ENCODE measurements around the gene SERPINB12. TPM values are rescaled to one million over a fixed set of nuclear protein-coding genes. Genes with fewer than 3 reads are reported as not detected.

SERPINB12 gene
- total RNA-seq, 2 experiments from 2014 or later = not detected

DNA sequence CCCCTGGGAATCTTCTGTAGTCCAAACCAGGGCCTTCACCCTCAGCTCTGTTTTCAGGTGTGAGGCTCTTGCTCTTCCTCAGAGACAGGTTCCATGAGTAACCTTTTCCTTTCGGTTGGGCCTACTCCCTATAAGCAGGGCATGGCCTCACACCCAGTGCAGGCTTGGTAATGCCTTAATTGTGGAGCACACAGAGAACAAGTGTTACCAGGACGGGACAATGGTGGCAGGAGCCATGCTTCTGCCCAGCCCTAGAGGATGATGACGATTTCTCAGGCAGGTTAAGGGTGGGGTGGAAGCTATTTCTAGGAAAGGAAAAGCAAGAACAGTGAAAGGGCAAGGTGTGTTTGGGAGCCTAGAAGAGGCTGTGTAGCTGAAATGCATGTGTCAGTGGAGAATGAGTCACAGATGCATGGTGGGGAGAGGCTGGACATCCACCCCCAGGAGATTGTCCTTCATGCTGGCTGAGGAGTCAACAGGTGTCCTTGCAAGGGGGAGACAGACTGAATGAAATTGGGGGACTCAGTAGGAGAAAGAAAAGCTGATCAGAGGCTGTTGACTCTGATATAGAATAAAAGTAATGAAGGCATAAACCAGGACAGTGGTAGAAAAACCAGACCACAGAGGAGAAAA is 22.0 kb upstream of the SERPINB12 start:
- H3K36me3 Mint-ChIP-seq = no peaks in the 10 kb centered on the region
- H3K27me3 Mint-ChIP-seq = peaks cover 5% of the 10 kb centered on the region
- H3K4me3 Mint-ChIP-seq = no peak overlapping the region
- intact Hi-C loops (cut with micrococcal nuclease) = no loop called here
- H3K4me1 Mint-ChIP-seq (ENCODE audit: low read depth) = no peaks in the 10 kb centered on the region
- ChIA-PET CTCF (interaction anchor here (1.4 to 4.8 kb wide), 3 partner anchors 11 to 367 kb away, joined by 3 to 89 read pairs (median 44); partner anchors contain the start of gene SERPINB2), POLR2A (no interaction called here)
- DNase-seq = no peak
- H3K27ac Mint-ChIP-seq = no peak overlapping the region
- no peaks in the 10 kb centered on the region for H3K9me3 Mint-ChIP-seq

DNA sequence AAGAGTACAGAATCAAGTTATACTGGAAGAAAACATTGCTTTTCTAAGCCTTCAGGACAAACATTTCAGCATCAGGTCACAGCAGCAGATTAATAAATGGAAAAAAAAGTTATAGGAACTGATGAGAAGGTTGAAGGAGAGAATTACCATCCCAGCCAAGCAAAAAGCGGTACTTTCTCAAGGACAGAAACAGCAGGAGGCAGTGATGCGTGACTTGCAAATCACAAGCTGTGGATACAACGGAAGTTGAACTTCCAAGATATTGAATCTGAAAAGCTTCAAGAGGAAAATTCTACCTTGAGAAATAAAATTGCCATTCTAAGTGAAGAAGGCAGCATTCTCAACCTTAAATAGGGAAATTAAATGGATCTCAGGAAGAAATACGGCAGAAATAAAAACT is 18.5 kb upstream of the SERPINB12 start:
- Mint-ChIP-seq H3K4me3 (no peak overlapping the region), H3K36me3 (no peaks in the 10 kb centered on the region)
- CTCF ChIA-PET = interaction anchor here (2.9 kb wide), 1 partner anchor 12 kb away, joined by 10 read pairs; no protein-coding TSS in a partner anchor

DNA sequence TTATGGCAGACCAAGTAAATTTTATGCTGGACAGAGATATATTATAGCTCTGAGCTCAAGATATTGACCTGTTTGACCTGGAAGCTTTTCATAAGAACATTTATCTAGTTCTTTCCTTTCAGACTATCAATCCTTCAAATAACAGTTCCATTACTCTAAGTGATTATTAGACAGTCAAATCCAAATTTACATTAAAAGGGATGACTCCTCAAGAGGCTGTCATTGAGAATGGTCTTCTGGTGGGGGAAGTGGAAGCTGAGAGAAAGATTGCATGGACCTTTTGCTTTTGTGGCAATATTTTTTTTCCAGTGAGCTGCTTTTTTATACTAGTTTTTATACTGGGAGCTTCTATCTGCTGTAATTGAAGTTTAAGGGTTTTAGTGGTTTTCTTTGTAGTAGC is 14.9 kb upstream of the SERPINB12 start:
- ChIA-PET CTCF (interaction anchor here (1.0 to 3.5 kb wide), 3 partner anchors 10 to 51 kb away, joined by 3 to 27 read pairs (median 7); no protein-coding TSS in a partner anchor), POLR2A (no interaction called here)
- peaks cover 2% of the 10 kb centered on the region for H3K27me3 Mint-ChIP-seq

More for the DNA sequence above, 18.5 kb upstream of the SERPINB12 start:
- intact Hi-C loops (cut with micrococcal nuclease) = no loop called here
- DNase-seq = no peak
- Mint-ChIP-seq H3K9me3 (no peaks in the 10 kb centered on the region), H3K4me1 (ENCODE audit: low read depth) (no peaks in the 10 kb centered on the region), H3K27ac (no peak overlapping the region), H3K27me3 (peaks cover 2% of the 10 kb centered on the region)
- POLR2A ChIA-PET = no interaction called here

DNA sequence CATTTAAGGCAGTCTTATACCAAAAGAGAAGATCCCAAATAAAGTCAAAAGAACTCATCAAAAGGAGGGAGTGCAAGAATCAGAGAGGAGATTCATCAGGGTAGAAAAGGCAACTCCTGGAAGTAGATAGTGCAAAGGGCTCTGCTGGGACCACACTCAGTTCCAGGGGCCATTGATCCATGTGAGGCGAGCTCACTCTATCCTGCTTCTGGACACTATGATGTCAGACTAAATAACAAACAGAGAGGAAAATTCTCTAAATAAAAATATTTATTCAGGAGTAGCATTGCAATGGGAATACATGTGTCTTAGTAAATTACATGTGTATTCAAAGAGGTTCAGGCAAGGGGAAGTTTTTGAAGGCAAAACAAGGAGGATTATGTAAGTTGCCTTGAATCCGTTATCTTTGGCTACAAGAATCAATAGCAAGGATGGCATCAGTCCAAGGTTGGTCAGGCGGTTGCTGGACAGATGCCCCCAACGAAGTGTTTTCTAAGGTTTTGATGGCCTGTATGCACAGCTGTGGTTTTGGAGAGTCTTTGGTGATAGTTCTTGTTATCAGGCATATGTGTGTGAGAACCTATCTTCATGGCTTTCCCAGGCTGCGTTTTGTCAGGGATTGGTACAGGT is 13.2 kb upstream of the SERPINB12 start:
- no peak overlapping the region for H3K4me3 Mint-ChIP-seq
- H3K27ac Mint-ChIP-seq = no peak overlapping the region
- H3K9me3 Mint-ChIP-seq = no peaks in the 10 kb centered on the region
- ChIA-PET POLR2A (no interaction called here), CTCF (interaction anchor here (2.0 kb wide), 1 partner anchor 50 kb away, joined by 7 read pairs; no protein-coding TSS in a partner anchor)
- intact Hi-C loops (cut with micrococcal nuclease) = no loop called here
- H3K4me1 Mint-ChIP-seq (ENCODE audit: low read depth) = no peaks in the 10 kb centered on the region
- peaks cover 2% of the 10 kb centered on the region for H3K27me3 Mint-ChIP-seq
- no peak for DNase-seq
- no peaks in the 10 kb centered on the region for H3K36me3 Mint-ChIP-seq

More for the DNA sequence above, 14.9 kb upstream of the SERPINB12 start:
- H3K4me3 Mint-ChIP-seq = no peak overlapping the region
- no peak overlapping the region for H3K27ac Mint-ChIP-seq
- H3K9me3 Mint-ChIP-seq = no peaks in the 10 kb centered on the region
- no peak for DNase-seq
- H3K36me3 Mint-ChIP-seq = no peaks in the 10 kb centered on the region
- no peaks in the 10 kb centered on the region for H3K4me1 Mint-ChIP-seq (ENCODE audit: low read depth)
- intact Hi-C loops (cut with micrococcal nuclease) = no loop called here

DNA sequence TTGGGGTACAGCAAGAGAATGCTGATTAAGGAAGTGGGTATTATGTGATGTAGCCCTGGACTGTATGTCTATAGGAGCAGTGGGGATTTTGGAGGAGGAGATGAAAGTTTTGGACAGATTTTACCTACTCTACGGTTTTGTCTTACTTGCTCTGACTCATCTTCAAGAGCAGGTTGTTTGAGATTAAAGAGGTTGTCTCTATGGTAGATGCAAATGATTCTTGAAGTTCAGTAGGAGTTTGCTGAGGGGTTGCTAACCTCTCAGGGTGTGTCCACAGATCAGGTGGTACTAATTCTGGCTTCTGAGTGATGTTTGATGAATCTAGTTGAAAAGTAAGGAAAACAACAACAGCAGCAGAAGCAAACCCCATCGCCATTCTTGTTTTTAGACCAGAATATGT is 9.7 kb upstream of the SERPINB12 start:
- DNase-seq = no peak
- intact Hi-C loops (cut with micrococcal nuclease) = no loop called here
- Mint-ChIP-seq H3K4me1 (ENCODE audit: low read depth) (no peaks in the 10 kb centered on the region), H3K36me3 (no peaks in the 10 kb centered on the region), H3K9me3 (no peaks in the 10 kb centered on the region), H3K27me3 (peaks cover 4% of the 10 kb centered on the region), H3K4me3 (no peak overlapping the region), H3K27ac (no peak overlapping the region)
- CTCF ChIA-PET = interaction anchor here (0.7 kb wide), 1 partner anchor 14 kb away, joined by 3 read pairs; no protein-coding TSS in a partner anchor
- POLR2A ChIA-PET = no interaction called here

DNA sequence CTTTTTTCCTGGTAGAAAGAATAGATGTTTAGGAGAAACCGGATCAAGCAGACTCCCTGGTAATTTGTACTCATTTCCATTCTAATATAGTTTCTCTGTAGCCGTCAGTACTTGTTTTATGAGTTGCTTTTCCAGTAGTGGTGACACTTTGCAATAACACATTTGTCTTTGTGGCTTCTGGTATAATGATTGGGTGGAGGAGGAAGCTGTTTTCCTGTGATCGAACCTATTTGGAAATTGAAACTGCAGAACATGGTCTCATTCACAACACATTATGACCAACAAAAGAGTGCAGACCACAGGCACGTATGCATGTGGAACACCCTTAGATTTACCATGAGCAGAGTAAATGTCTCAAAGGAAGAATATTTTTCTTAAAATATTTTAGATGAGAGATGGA is 7.6 kb upstream of the SERPINB12 start:
- Mint-ChIP-seq H3K4me3 (no peak overlapping the region), H3K4me1 (ENCODE audit: low read depth) (no peaks in the 10 kb centered on the region), H3K27ac (no peak overlapping the region), H3K9me3 (no peaks in the 10 kb centered on the region), H3K36me3 (no peaks in the 10 kb centered on the region), H3K27me3 (peaks cover 7% of the 10 kb centered on the region)
- POLR2A ChIA-PET = no interaction called here
- intact Hi-C loops (cut with micrococcal nuclease) = no loop called here
- CTCF ChIA-PET = no interaction called here
- DNase-seq = no peak

DNA sequence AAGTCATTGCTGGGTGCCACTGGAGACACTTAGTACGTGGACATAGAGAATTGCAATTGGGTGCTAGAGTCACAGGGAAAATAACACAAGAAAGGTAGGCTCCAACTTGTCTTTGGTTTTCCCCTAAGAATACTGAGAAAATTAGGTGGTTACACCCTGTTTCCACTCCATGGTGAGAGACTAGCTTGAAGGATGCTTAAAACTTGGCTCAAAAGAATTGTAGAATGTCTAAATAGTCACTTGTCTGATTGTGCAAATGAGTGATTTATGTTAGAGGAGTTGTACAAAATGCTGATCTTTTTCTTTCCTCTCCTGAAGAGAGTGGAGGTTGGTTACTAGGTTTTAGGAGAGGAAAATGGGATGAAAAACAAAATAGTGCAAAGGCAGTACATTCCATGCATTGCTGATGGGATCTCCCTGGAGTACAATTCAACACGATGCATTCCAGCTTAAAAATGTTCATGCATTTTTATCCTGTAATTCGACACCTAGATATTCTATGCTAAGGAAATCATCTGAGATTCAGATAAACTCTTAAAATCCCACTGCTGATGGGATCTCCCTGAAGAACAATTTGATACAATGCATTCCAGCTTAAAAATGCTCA is 2.2 kb upstream of the SERPINB12 start:
- no peak overlapping the region for H3K4me3 Mint-ChIP-seq
- intact Hi-C loops (cut with micrococcal nuclease) = no loop called here
- peaks cover 18% of the 10 kb centered on the region for H3K27me3 Mint-ChIP-seq
- no peaks in the 10 kb centered on the region for H3K4me1 Mint-ChIP-seq (ENCODE audit: low read depth)
- H3K27ac Mint-ChIP-seq = no peak overlapping the region
- no peaks in the 10 kb centered on the region for H3K36me3 Mint-ChIP-seq
- DNase-seq = no peak
- CTCF ChIA-PET = no interaction called here
- no peaks in the 10 kb centered on the region for H3K9me3 Mint-ChIP-seq
- POLR2A ChIA-PET = no interaction called here

DNA sequence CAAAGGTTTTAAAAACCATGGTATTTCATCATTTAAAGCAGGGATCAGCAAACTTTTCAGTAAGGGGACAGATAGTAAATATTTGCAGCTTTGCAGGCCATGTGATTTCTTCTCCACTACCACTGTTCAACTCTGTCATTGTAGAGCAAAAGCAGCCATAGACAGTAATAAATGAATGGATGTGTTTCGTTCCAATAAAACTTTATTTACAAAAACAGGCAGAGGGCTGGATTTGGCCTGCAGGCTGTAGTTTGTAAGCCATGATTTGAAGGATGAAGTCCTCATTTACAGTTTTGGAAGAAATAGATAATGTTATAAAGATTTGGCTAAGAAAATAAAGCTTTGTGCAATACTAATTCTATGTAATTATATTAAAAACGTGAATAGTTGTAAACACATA is 1.8 kb downstream of the SERPINB12 start:
- H3K27ac Mint-ChIP-seq = no peak overlapping the region
- no peak overlapping the region for H3K4me3 Mint-ChIP-seq
- H3K4me1 Mint-ChIP-seq (ENCODE audit: low read depth) = no peaks in the 10 kb centered on the region
- H3K36me3 Mint-ChIP-seq = no peaks in the 10 kb centered on the region
- DNase-seq = no peak
- H3K27me3 Mint-ChIP-seq = peaks cover 15% of the 10 kb centered on the region
- intact Hi-C loops (cut with micrococcal nuclease) = no loop called here
- ChIA-PET POLR2A (interaction anchor here (0.6 kb wide), 1 partner anchor 27 kb away, joined by 3 read pairs; no protein-coding TSS in a partner anchor), CTCF (interaction anchor here (1.7 kb wide), 1 partner anchor 25 kb away, joined by 5 read pairs; no protein-coding TSS in a partner anchor)
- H3K9me3 Mint-ChIP-seq = no peaks in the 10 kb centered on the region

DNA sequence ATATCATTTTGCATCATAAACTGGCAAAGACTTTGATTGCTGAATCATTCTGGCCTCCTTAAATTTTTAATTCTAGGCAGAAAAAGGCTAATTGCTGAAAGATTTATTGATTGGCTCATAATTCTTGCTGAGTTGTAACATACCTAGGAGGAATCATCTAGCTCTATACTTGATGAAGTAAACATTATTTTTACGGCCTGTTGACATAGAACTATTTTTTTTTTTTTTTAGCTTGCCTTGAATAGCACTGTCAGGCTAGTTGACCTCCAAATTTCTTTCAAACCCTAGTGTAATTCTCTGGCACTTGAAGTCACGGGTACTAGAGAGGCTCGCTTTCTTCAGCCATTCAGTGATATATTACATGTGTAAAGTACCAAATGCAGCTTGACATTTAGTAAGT is 2.8 kb downstream of the SERPINB12 start:
- ChIA-PET CTCF (interaction anchor here (1.4 to 1.7 kb wide), 2 partner anchors 26 to 34 kb away, joined by 3 to 5 read pairs; no protein-coding TSS in a partner anchor), POLR2A (no interaction called here)
- no peaks in the 10 kb centered on the region for H3K9me3 Mint-ChIP-seq
- no peak for DNase-seq
- H3K36me3 Mint-ChIP-seq = no peaks in the 10 kb centered on the region
- H3K4me1 Mint-ChIP-seq (ENCODE audit: low read depth) = no peaks in the 10 kb centered on the region
- peaks cover 11% of the 10 kb centered on the region for H3K27me3 Mint-ChIP-seq
- intact Hi-C loops (cut with micrococcal nuclease) = no loop called here
- H3K4me3 Mint-ChIP-seq = no peak overlapping the region
- H3K27ac Mint-ChIP-seq = no peak overlapping the region

DNA sequence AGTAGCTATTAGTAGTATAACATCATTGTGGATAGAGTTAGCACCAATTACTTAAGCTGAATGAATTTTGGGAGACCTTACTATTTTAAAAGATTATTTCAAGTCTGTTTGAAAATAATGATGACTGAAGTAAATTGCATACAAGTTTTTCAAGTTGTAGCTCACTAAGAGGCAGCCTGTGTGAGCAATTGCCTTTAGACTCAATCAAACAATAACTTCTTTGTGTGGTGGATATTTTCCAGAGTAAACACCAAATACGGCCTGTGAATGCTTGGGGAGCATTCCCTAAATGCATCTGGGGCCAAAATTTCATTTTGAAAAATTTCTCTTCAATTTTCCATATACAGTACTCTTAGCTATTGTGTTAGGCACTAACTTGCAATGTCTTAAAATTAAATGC is 7.9 kb downstream of the SERPINB12 start:
- CTCF ChIA-PET = interaction anchor here (1.2 to 1.6 kb wide), 2 partner anchors 32 to 39 kb away, joined by 3 read pairs; no protein-coding TSS in a partner anchor
- no peak for DNase-seq
- H3K27me3 Mint-ChIP-seq = peaks cover 8% of the 10 kb centered on the region
- no peak overlapping the region for H3K27ac Mint-ChIP-seq
- intact Hi-C loops (cut with micrococcal nuclease) = no loop called here
- H3K36me3 Mint-ChIP-seq = no peaks in the 10 kb centered on the region
- POLR2A ChIA-PET = no interaction called here
- no peak overlapping the region for H3K4me3 Mint-ChIP-seq
- no peaks in the 10 kb centered on the region for H3K9me3 Mint-ChIP-seq
- no peaks in the 10 kb centered on the region for H3K4me1 Mint-ChIP-seq (ENCODE audit: low read depth)

DNA sequence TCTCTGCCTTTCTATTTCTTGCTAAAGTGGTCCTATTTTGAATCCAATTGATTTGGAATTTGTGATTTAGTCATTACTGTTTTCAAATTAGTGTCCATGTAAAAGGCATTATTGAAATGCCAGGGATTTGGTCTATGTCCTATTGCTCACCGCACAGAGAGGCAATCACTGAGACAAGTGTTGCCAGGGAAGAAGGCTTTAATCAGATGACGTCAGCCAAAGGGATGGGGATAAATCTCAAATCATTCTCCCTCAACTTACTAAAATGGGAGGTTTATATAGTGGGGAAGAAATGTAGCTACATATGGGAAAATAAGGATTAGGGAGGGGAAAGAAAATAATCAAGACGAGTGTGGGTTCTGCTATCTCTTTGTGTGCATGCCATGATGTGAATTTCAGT is 9.6 kb downstream of the SERPINB12 start:
- no peak overlapping the region for H3K4me3 Mint-ChIP-seq
- ChIA-PET CTCF (interaction anchor here (0.8 to 1.0 kb wide), 2 partner anchors 34 to 40 kb away, joined by 3 to 5 read pairs; no protein-coding TSS in a partner anchor), POLR2A (no interaction called here)
- H3K36me3 Mint-ChIP-seq = no peaks in the 10 kb centered on the region
- DNase-seq = no peak
- H3K27me3 Mint-ChIP-seq = peaks cover 8% of the 10 kb centered on the region
- intact Hi-C loops (cut with micrococcal nuclease) = no loop called here
- H3K9me3 Mint-ChIP-seq = no peaks in the 10 kb centered on the region
- no peaks in the 10 kb centered on the region for H3K4me1 Mint-ChIP-seq (ENCODE audit: low read depth)
- no peak overlapping the region for H3K27ac Mint-ChIP-seq

DNA sequence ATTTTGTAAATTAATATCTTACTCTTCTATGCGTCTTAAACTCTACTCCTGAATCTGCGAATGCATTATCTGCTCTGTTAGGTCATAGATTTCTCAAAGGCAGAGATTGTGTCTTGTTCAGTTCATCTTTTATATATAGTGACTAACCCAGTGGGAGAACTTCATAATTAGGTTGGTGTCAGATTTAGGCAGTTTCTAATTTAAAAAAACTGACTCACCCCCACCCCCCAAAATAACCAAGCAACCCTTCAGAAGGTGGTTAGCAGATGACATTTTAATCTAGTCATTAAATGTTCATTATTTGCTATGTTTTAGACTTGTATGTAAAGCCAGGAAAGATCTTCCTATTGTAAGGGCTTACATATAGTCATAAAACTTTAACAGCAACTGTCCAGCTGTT is 10.4 kb downstream of the SERPINB12 start:
- H3K36me3 Mint-ChIP-seq = no peaks in the 10 kb centered on the region
- intact Hi-C loops (cut with micrococcal nuclease) = no loop called here

More for the DNA sequence above, 10.4 kb downstream of the SERPINB12 start:
- Mint-ChIP-seq H3K27me3 (peaks cover 8% of the 10 kb centered on the region), H3K9me3 (no peaks in the 10 kb centered on the region), H3K4me1 (ENCODE audit: low read depth) (no peaks in the 10 kb centered on the region), H3K27ac (no peak overlapping the region), H3K4me3 (no peak overlapping the region)
- no peak for DNase-seq
- ChIA-PET CTCF (interaction anchor here (0.8 to 1.0 kb wide), 2 partner anchors 35 to 40 kb away, joined by 3 to 5 read pairs; no protein-coding TSS in a partner anchor), POLR2A (no interaction called here)
